Cardiac muscle cell (in vitro differentiated cells and primary cell): Measurements from ENCODE around the gene EEIG1. TPM values are rescaled to one million over a fixed set of nuclear protein-coding genes. Genes with fewer than 3 reads are reported as not detected.

Experiments
- DNase-seq, 2 donors: peaks; one replicate each; pipeline versions ENCODE4 v3.0.0 to v3.0.0-alpha.2; 2010 to 2017; ENCODE audit warnings: low read depth in 1 of 2, low spot score in 1 of 2
- H3K27ac ChIP-seq: fragments of 200-600 bp; sonication (generic); 2 replicates; pipeline ENCODE4 v1.5.1; 2016
- H3K27me3 ChIP-seq: fragments of 200-600 bp; sonication (generic); 2 replicates; pipeline ENCODE4 v1.6.0; 2016; ENCODE audit warnings: control low read depth
- H3K36me3 ChIP-seq: fragments of 200-600 bp; sonication (generic); 2 replicates; pipeline ENCODE4 v1.5.1; 2016; ENCODE audit warnings: control low read depth
- H3K4me1 ChIP-seq: fragments of 200-600 bp; sonication (generic); 2 replicates; pipeline ENCODE4 v1.8.1; 2017; ENCODE audit warnings: low read depth, mild to moderate bottlenecking, mixed run types
- H3K4me3 ChIP-seq: fragments of 200-600 bp; sonication (generic); 2 replicates; pipeline ENCODE4 v1.5.1; 2016; ENCODE audit warnings: mild to moderate bottlenecking
- H3K9me3 ChIP-seq: fragments of 200-600 bp; sonication (generic); 2 replicates; pipeline ENCODE4 v1.5.1; 2017; ENCODE audit warnings: low read depth, mild to moderate bottlenecking, control low read depth
- CTCF ChIP-seq: IDR thresholded peaks from 2 replicates; pipeline ENCODE4 v1.5.1; 2012; ENCODE audit warnings: low read depth, mild to moderate bottlenecking, low read length
- polyA plus RNA-seq: library from polyadenylated mRNA; unstranded; fragments of >200 nt; fragmentation: Nextera tagmentation; extraction: Ambion mirVana; gene quantifications from 2 replicates; pipeline ENCODE4 v1.2.1, GENCODE V29; 2016
- total RNA-seq: library from RNA; depleted of rRNA; stranded (reverse); fragments of >200 nt; gene quantifications from 2 replicates; pipeline ENCODE4 v1.2.3, GENCODE V29; 2016

Gene EEIG1
- total and polyA plus RNA-seq, 2 experiments from 2014 or later, result 25.6 to 26.6 TPM

- H3K27ac ChIP-seq, result peak overlapping the region; percentile 80
- no peaks in the 10 kb centered on the region for H3K36me3 ChIP-seq
- no peak for TF ChIP-seq CTCF
- H3K4me3 ChIP-seq, result no peak overlapping the region
- H3K4me1 ChIP-seq, result peaks cover 69% of the 10 kb centered on the region
- no peaks in the 10 kb centered on the region for H3K27me3 ChIP-seq
- no peak for DNase-seq
- H3K9me3 ChIP-seq, result no peaks in the 10 kb centered on the region
Observed at GRCh38 chr9:127973169-127974000, 7.4 kb downstream of the EEIG1 start.

- no peak overlapping the region for H3K4me3 ChIP-seq
- no peaks in the 10 kb centered on the region for H3K9me3 ChIP-seq
- DNase-seq, result no peak
- no peaks in the 10 kb centered on the region for H3K36me3 ChIP-seq
- H3K27me3 ChIP-seq, result no peaks in the 10 kb centered on the region
- TF ChIP-seq CTCF, result no peak
- H3K27ac ChIP-seq, result peak overlapping the region; percentile 80
- H3K4me1 ChIP-seq, result peaks cover 61% of the 10 kb centered on the region
Observed at GRCh38 chr9:127972236-127972871, 8.4 kb downstream of the EEIG1 start.

- Histone ChIP-seq H3K27me3 (no peaks in the 10 kb centered on the region), H3K4me3 (no peak overlapping the region), H3K36me3 (no peaks in the 10 kb centered on the region), H3K4me1 (peaks cover 60% of the 10 kb centered on the region), H3K27ac (peak overlapping the region; percentile 37), H3K9me3 (no peaks in the 10 kb centered on the region)
- DNase-seq, result no peak
- TF ChIP-seq CTCF, result no peak
Observed at GRCh38 chr9:127971357-127972235, 9.2 kb downstream of the EEIG1 start.

- H3K4me3 ChIP-seq, result no peak overlapping the region
- no peak for DNase-seq
- H3K36me3 ChIP-seq, result no peaks in the 10 kb centered on the region
- TF ChIP-seq CTCF, result no peak
- peaks cover 65% of the 10 kb centered on the region for H3K4me1 ChIP-seq
- no peaks in the 10 kb centered on the region for H3K9me3 ChIP-seq
- H3K27me3 ChIP-seq, result no peaks in the 10 kb centered on the region
- H3K27ac ChIP-seq, result no peak overlapping the region
Observed at GRCh38 chr9:127970401-127971313, 10.1 kb downstream of the EEIG1 start.
